GM12878 (cell line): ENCODE results near the gene ITPR3. TPM values are rescaled to one million over a fixed set of nuclear protein-coding genes. Genes with fewer than 3 reads are reported as not detected.

Experiments used
- ASH2L ChIP-seq: fragments of 300-600, 200-600 bp; sonication (generic); IDR thresholded peaks from 2 replicates; pipeline ENCODE4 v1.6.1; 2017; ENCODE audit warnings: low read depth, mild to moderate bottlenecking, borderline replicate concordance
- ATF7 ChIP-seq: fragments of 450-650 bp; IDR thresholded peaks from 2 replicates; pipeline ENCODE4 v1.6.1; 2016; ENCODE audit warnings: low read depth, mild to moderate bottlenecking
- BACH1 ChIP-seq: fragments of 450-650 bp; IDR thresholded peaks from 2 replicates; pipeline ENCODE4 v1.6.1; 2017; ENCODE audit warnings: mild to moderate bottlenecking, borderline replicate concordance
- BHLHE40 ChIP-seq, 2 experiments: fragments of 450-650 bp in 1 of 2; IDR thresholded peaks; 2 replicates each; pipeline ENCODE4 v1.6.1; 2011 to 2017; ENCODE audit warnings: low read depth in 2 of 2, borderline replicate concordance in 1 of 2, improper control_type of control experiment in 1 of 2, low read length in 1 of 2, mild to moderate bottlenecking in 1 of 2
- CEBPB ChIP-seq, 2 experiments: fragments of 150-350 bp in 1 of 2; IDR thresholded peaks; 2 replicates each; pipeline ENCODE4 v1.6.1; 2012 to 2014; ENCODE audit warnings: low read depth in 2 of 2, low read length in 2 of 2, borderline replicate concordance in 1 of 2, inconsistent platforms in 1 of 2
- CREM ChIP-seq: IDR thresholded peaks from 2 replicates; pipeline ENCODE4 v1.6.1; 2014; ENCODE audit warnings: antibody characterized with exemption, low read depth
- CTCF ChIP-seq, 3 experiments: IDR thresholded peaks in 2 of 3; conservative IDR thresholded peaks in 1 of 3; 2 replicates each; pipeline ENCODE4 v1.5.1; 2011; ENCODE audit warnings: low read depth in 3 of 3, low read length in 3 of 3, mild to moderate bottlenecking in 3 of 3, control low read depth in 2 of 3, moderate library complexity in 2 of 3, inconsistent platforms in 1 of 3, mixed read lengths in 1 of 3; ENCODE audit not compliant: control insufficient read depth in 2 of 3, insufficient read depth in 1 of 3; ENCODE audit errors: extremely low read depth in 1 of 3
- HDGF ChIP-seq: fragments of 450-650 bp; IDR thresholded peaks from 2 replicates; pipeline ENCODE4 v1.6.1; 2016; ENCODE audit warnings: antibody characterized with exemption
- IKZF1 ChIP-seq: fragments of 450-650 bp; conservative IDR thresholded peaks from 2 replicates; pipeline ENCODE4 v1.6.1; 2017; ENCODE audit warnings: antibody characterized with exemption, mild to moderate bottlenecking
- IKZF2 ChIP-seq, 2 experiments: fragments of 450-650 bp; IDR thresholded peaks; 2 replicates each; pipeline ENCODE4 v1.6.1; 2017; ENCODE audit warnings: mild to moderate bottlenecking in 2 of 2, moderate library complexity in 2 of 2
- MTA2 ChIP-seq: fragments of 450-650 bp; IDR thresholded peaks from 2 replicates; pipeline ENCODE4 v1.6.1; 2016; ENCODE audit warnings: low read depth, mild to moderate bottlenecking, moderate library complexity
- MXI1 ChIP-seq: fragments of 150-350 bp; IDR thresholded peaks from 2 replicates; pipeline ENCODE4 v1.6.1; 2011; ENCODE audit warnings: low read depth, mild to moderate bottlenecking, inconsistent platforms, low read length, improper control_type of control experiment
- NBN ChIP-seq: fragments of 450-650 bp; IDR thresholded peaks from 2 replicates; pipeline ENCODE4 v1.6.1; 2016
- NFXL1 ChIP-seq: fragments of 450-650 bp; IDR thresholded peaks from 2 replicates; pipeline ENCODE4 v1.6.1; 2017; ENCODE audit warnings: antibody characterized with exemption, mild to moderate bottlenecking, borderline replicate concordance
- NFYB ChIP-seq: IDR thresholded peaks from 2 replicates; pipeline ENCODE4 v1.6.1; 2011; ENCODE audit warnings: low read depth, mild to moderate bottlenecking, low read length, improper control_type of control experiment, moderate library complexity; ENCODE audit not compliant: insufficient read depth
- NR2F1 ChIP-seq: fragments of 450-650 bp; conservative IDR thresholded peaks from 2 replicates; pipeline ENCODE4 v1.6.1; 2017; ENCODE audit warnings: mild to moderate bottlenecking
- PAX5 ChIP-seq: IDR thresholded peaks from 2 replicates; pipeline ENCODE4 v1.6.1; 2011; ENCODE audit warnings: low read depth, low read length, borderline replicate concordance
- POLR2A ChIP-seq: IDR thresholded peaks from 2 replicates; pipeline ENCODE4 v1.6.1; 2011; ENCODE audit warnings: low read depth, mild to moderate bottlenecking, low read length
- RAD21 ChIP-seq: IDR thresholded peaks from 2 replicates; pipeline ENCODE4 v1.6.1; 2011; ENCODE audit warnings: mild to moderate bottlenecking, low read depth, low read length, moderate library complexity; ENCODE audit not compliant: insufficient read depth
- SIN3A ChIP-seq: IDR thresholded peaks from 2 replicates; pipeline ENCODE4 v1.6.1; 2012; ENCODE audit warnings: low read depth, low read length, improper control_type of control experiment
- SMARCA5 ChIP-seq: fragments of 450-650 bp; IDR thresholded peaks from 2 replicates; pipeline ENCODE4 v1.6.1; 2017; ENCODE audit warnings: mild to moderate bottlenecking
- SP1 ChIP-seq: IDR thresholded peaks from one replicate; pipeline ENCODE4 v1.6.1; 2011; ENCODE audit warnings: low read depth, low read length
- TARDBP ChIP-seq: IDR thresholded peaks from 2 replicates; pipeline ENCODE4 v1.6.1; 2016; ENCODE audit warnings: borderline replicate concordance
- TCF12 ChIP-seq: IDR thresholded peaks from 2 replicates; pipeline ENCODE4 v1.6.1; 2011; ENCODE audit warnings: low read depth, mild to moderate bottlenecking, low read length
- TCF3 ChIP-seq: IDR thresholded peaks from 2 replicates; pipeline ENCODE4 v1.6.1; 2012; ENCODE audit warnings: low read depth, mild to moderate bottlenecking, low read length, borderline replicate concordance; ENCODE audit not compliant: insufficient read depth
- polyA plus RNA-seq, 11 experiments: library from polyadenylated mRNA; depleted of rRNA in 4 of 11; unstranded in 6 of 11; stranded (reverse) in 5 of 11; fragments of >200 nt; fragmentation: Nextera tagmentation in 4 of 11; fragmentation: Illumina TruSeq in 1 of 11; extraction: Ambion mirVana in 4 of 11; extraction: Trizol in 1 of 11; gene quantifications; 1 replicate in 1 of 11; 2 replicates in 10 of 11; pipeline versions ENCODE4 v1.2.1 to v1.2.3, GENCODE V29; 2011 to 2016; ENCODE audit warnings: inconsistent platforms in 2 of 11, missing spikeins in 2 of 11, low read depth in 1 of 11
- total RNA-seq, 4 experiments: library from RNA; depleted of rRNA in 3 of 4; stranded (reverse); fragments of >200 nt in 3 of 4; fragmentation: Illumina TruSeq in 1 of 4; extraction: Trizol in 1 of 4; gene quantifications; 2 replicates each; pipeline versions ENCODE4 v1.2.1 to v1.2.3, GENCODE V29; 2013 to 2021
- TF ChIP-seq, protein P1 (sequence below): fragments of 450-650 bp; IDR thresholded peaks from 2 replicates; pipeline ENCODE4 v1.6.1; 2016; ENCODE audit warnings: mild to moderate bottlenecking

The ITPR3 gene
- total and polyA plus RNA-seq, 10 of the 15 experiments (the other 5 are each of a cell fraction or from before 2014, with no cell fraction given): 0.32 to 34.0 (median 11.9) TPM

GRCh38 chr6:33579828-33580714, 41.1 kb upstream of the ITPR3 start, which contains the start of gene BAK1 (continued):
- TF ChIP-seq IKZF1: peak; percentile 65
- TF ChIP-seq BACH1: peak; percentile 19; the same call in 1 of the 2 replicates
- peak; percentile 60; the same call in 1 of the 2 replicates for TF ChIP-seq SMARCA5
- TF ChIP-seq, protein P1, sequence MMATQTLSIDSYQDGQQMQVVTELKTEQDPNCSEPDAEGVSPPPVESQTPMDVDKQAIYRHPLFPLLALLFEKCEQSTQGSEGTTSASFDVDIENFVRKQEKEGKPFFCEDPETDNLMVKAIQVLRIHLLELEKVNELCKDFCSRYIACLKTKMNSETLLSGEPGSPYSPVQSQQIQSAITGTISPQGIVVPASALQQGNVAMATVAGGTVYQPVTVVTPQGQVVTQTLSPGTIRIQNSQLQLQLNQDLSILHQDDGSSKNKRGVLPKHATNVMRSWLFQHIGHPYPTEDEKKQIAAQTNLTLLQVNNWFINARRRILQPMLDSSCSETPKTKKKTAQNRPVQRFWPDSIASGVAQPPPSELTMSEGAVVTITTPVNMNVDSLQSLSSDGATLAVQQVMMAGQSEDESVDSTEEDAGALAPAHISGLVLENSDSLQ: peak; percentile 68
- TF ChIP-seq NR2F1: no peak; the same call in 1 of the 2 replicates
- no peak for TF ChIP-seq ASH2L
- TF ChIP-seq TARDBP: no peak
- TF ChIP-seq NFYB: peak; percentile 84
- peak; percentile 69 for TF ChIP-seq SP1
- no peak for TF ChIP-seq NFXL1
- 0 out of 2 replicates have a peak, but pooled peaks have one; percentile 22 for TF ChIP-seq RAD21
- TF ChIP-seq SIN3A: 0 out of 2 replicates have a peak, but pooled peaks have one; percentile 48
- TF ChIP-seq TCF12: 0 out of 2 replicates have a peak, but pooled peaks have one; percentile 9
- TF ChIP-seq CTCF (IDR thresholded peaks at IDR 0.05 in 2 of 3, conservative IDR thresholded peaks at IDR 0.05 in 1 of 3; ENCODE audit: control insufficient read depth in 2 of 3, extremely low read depth in 1 of 3, insufficient read depth in 1 of 3, low read depth in 3 of 3, low read length in 3 of 3): peak; percentile 41 to 57 (median 54); a peak in 5 of 6 replicates
- peak; percentile 86 for TF ChIP-seq CREM
- peak in 1 of 2 experiments; percentile 13; a peak in 1 of 4 replicates for TF ChIP-seq IKZF2 (IDR thresholded peaks at IDR 0.05)
- TF ChIP-seq MXI1: peak; percentile 40; the same call in 1 of the 2 replicates
- TF ChIP-seq NBN: peak; percentile 80; the same call in 1 of the 2 replicates
- TF ChIP-seq BHLHE40 (IDR thresholded peaks at IDR 0.05; ENCODE audit: borderline replicate concordance in 1 of 2, low read depth in 2 of 2, low read length in 1 of 2): peak in 1 of 2 experiments; percentile 55; a peak in 1 of 4 replicates
- TF ChIP-seq MTA2: 0 out of 2 replicates have a peak, but pooled peaks have one; percentile 10
- TF ChIP-seq ATF7: 0 out of 2 replicates have a peak, but pooled peaks have one; percentile 8
- 0 out of 2 replicates have a peak, but pooled peaks have one; percentile 61 for TF ChIP-seq HDGF
- TF ChIP-seq CEBPB (IDR thresholded peaks at IDR 0.05; ENCODE audit: borderline replicate concordance in 1 of 2, low read depth in 2 of 2, low read length in 2 of 2): no peak
- TF ChIP-seq POLR2A: peak; percentile 76
- TF ChIP-seq TCF3: no peak
- 0 out of 2 replicates have a peak, but pooled peaks have one; percentile 36 for TF ChIP-seq PAX5
